Fibroblast of upper back skin (primary cell): Measurements from ENCODE around the gene DPF1.
"Not testable (repeated sequence)": the region's sequence is repeated elsewhere in the genome, so short reads cannot be mapped to it uniquely, and the experiment has no call there.

Source experiments
- DNase-seq: peaks from one replicate; pipeline ENCODE4 v3.0.0-alpha.2; 2013

DPF1 gene

DNA sequence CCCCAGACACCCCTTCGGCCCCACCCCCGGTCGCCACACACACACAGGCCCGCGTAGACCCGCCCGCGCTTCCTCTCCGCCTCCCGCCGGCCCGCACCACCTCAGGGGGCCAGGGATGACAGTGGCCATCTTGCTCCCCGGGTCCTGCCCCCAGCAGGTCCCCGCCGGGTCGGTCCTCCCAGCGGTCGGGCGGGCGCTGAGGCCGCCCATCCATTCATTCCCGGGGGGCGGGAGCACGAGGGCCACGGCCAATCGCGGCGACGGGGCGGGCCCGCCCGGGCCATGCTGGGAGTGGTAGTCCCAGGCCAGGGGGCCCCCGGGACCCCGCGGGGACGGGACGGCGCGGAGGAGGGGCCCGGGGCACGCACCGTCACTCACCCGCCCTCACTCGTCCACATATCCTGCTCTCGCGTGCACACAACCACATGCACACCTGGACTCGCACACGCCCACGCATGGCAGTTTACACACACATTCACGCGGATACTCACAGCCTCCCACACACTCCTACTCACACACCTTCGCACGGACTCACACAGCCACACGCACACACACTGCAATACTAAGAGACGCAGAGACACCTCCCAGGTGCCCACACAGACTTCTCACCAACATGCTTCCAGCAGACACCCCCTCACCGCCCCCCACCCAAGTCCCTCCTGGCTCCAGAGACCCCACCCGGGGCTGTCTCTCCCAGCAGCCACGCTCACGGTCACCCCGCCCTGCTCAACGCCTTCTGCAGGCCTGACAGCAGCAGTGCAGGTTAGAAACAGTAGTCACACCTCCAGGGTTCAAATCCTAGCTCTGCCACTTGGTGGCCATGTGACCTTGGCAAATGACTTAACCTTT lies at the start of gene DPF1:
TSS of gene DPF1 (minus strand) at position 209 of the 849 bp plus-strand sequence. CDS start at position 129, 80 bp downstream.
- peak; percentile 70 for DNase-seq

DNA sequence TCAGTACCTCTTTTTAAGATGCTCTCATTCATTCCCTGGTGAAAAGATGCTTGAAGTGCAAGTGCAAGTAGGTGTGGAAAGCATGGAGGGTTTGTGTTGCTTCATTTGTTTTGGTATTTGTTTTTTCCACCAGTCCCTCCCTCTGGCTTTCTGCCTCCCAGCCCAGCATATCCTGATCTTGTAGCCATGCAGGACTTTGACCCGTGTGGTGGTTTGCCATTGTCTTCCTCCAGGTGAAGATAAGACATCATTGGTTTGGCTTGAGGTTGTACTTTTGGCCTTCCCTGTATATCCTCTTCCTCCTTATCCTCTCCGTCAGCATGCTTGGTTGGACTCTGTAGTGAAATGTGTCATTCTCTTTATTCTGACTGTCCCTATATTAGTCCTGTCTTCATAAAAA lies 49.5 kb upstream of the DPF1 start:
- DNase-seq: no peak

DNA sequence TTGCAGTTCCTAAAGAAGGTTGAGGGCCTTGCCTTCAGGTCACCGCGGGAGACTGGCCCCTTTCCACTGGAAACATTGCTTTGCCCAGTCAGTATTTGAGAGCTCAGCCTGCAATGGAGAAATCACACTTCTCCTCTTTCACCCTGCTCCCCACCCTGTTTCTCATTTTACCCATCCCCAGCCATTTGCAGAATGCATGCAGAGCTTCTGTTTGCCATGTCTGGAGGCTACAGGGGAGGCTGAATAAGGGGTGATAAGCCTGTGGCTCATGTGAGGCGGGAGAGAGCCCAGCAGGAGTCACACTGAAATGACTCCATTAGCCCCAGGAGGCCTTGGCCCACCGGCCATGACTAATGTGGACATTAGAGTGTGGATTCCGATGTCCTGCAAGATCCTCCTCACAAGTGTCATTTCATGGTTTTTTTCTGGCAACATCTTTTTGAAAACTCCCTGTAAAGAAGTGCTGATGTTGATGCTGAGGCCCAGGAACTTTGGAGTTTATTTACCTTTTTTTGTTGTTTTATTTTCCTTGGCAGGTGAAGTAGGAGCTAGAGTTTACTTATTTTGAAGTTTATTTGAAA lies 46.7 kb upstream of the DPF1 start:
- peak; percentile 35 for DNase-seq

DNA sequence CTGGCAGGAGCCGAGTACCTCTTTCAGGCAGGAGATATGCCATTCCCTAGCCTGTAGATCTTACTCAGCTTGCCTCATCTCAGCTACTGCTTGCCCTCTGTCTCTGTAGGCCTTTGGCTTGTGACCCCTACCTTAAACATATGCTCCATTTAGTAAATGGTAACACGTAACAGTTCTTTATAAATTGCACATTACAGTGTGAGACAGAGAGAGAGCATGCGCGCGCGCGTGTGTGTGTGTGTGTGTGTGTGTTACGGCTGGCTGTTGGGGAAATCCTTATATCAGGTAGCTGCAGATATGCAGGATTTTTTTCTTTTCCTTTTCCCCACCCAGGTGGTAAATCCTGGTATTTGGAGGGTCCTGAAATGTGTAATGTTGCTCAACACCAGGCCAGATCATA lies 44.5 kb upstream of the DPF1 start:
- DNase-seq: no peak

DNA sequence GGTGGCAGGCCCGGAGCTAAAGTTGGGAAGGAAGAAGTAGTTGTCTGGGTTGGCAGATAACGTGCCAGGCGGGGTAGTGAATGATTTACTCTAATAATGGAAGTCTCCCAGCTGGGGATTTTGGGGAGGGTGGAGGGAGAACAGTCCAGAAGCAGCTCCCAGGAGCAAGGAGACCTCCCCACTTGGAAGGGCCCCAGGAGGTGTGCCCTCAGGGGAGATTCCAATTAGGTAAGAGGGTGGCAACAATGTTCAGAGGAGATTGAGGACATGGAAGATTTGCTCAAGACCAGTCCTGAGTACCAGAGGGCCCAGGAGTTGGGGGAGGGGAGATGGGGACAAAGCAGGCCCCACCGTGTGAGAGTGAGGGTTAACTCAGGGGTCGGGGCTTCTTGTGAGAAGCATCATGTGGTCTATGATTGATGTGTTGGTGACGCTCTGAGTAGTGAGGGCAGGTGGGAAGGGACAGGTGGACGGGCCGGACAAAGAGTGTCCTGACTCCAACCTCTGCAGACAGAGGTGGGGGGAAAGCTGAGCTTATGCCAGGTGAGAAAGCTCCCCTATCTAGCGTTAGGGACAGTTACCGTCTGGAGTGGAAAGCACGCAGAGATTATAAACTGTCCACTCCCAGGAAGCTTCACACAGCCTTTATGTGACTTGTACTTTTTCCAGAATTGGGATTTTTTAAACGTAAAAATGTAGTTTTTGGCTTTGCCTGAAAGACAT lies 43.9 kb upstream of the DPF1 start:
- no peak for DNase-seq

DNA sequence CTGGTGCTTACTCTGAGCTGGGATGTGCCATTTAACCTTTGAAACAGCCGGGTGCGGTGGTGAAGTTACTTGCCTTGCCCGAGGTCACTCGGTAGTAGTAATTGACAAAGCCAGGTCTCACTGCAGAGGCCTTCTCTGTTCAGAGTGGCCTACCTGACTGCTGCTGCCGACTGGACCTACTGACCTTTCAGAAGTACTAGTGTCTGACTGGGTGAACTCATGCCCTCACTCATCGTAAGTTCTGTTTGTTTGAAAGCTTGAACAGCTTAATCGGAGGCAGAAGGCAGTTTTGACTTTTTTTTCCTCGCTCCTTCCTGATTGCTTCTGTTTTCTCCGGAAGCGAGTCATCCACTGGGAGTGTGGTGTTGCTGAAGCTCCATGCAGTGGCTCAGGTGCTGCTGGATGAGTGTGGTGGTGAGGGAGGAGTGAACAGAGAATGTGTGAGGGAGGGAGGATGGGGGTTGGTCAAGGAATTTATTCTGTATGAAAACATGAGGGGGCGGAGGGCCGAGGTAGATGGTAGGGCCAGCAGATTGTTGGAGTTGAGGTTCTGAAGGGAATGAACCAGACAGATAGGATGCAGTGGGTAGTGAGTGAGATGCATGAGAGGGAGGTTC lies 43.1 kb upstream of the DPF1 start:
- DNase-seq: peak; percentile 46

DNA sequence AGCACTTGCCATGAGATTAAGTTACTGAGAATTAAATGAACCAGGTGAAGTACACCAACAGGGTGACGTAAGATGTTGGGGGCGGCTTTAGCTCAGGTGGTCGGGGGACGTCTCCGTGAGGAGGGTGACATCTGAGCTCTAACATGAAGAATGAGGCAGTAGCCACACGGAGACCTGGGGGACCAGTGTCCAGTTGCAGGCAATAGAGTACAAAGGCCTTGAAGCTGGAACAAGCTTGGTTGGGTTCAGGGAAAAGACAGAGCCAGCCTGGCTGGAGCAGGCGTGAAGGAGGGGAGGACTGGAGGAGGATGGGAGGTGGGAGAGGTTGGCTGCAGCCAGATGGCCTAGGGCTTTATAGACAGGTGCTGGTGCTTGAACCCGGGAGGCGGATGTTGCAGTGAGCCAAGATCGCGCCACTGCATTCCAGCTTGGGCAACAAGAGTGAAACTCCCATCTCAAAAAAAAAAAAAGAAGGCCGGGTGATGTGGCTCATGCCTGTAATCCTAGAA lies 42.0 kb upstream of the DPF1 start:
- DNase-seq: no peak

DNA sequence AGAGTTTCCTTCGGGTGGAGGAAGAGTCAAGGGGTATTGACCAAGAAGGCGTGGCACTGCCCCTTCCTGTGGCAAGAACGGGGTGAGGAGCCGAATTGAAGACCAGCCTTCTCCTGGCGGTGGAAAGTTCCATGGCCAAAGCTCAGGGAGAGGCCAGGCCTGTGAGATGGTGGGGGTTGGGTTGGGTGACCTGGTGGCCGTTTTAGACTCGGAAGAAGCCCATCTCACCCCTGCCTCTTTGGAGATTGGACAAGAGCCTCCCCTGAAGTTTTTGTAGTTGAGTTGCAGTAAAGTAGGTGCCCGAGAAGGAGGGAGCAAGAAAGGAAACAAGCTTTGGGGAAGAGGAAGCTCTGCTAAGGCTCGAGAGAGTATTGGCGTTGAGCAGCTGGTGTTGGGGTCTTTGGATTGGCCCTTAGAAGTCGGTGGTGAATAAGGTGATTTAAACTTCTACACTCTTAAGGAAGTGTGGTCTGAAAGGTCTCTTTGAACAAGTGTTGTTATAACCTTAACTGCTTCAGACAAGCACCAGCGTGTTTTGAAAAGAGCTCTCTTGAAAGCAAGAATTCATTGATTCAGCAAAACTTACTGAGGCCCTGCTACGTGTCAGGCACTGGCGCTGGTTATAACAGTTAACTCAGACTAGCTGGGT lies 41.3 kb upstream of the DPF1 start:
- no peak for DNase-seq

DNA sequence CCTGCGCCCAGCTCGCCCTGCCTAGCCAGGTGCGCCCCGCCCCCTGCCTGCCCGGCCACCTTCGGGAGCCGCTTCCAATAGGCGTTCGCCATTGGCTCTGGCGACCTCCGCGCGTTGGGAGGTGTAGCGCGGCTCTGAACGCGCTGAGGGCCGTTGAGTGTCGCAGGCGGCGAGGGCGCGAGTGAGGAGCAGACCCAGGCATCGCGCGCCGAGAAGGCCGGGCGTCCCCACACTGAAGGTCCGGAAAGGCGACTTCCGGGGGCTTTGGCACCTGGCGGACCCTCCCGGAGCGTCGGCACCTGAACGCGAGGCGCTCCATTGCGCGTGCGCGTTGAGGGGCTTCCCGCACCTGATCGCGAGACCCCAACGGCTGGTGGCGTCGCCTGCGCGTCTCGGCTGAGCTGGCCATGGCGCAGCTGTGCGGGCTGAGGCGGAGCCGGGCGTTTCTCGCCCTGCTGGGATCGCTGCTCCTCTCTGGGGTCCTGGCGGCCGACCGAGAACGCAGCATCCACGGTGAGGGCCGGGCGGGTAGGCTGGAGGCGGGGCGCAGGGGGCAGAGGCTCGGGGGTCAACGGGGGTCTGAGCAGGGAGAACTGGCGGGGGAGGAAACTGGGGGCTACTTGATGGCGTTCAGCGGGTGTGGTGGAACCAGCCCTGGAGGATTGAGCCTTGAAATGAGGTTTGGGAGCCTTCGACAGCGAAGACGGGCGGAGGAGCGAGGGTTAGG lies 40.6 kb upstream of the DPF1 start, which contains the start of gene SPINT2:
TSS of gene SPINT2 (plus strand) at position 88 of the 727 bp plus-strand sequence. CDS start at position 408, 320 bp downstream.
- DNase-seq: no peak

DNA sequence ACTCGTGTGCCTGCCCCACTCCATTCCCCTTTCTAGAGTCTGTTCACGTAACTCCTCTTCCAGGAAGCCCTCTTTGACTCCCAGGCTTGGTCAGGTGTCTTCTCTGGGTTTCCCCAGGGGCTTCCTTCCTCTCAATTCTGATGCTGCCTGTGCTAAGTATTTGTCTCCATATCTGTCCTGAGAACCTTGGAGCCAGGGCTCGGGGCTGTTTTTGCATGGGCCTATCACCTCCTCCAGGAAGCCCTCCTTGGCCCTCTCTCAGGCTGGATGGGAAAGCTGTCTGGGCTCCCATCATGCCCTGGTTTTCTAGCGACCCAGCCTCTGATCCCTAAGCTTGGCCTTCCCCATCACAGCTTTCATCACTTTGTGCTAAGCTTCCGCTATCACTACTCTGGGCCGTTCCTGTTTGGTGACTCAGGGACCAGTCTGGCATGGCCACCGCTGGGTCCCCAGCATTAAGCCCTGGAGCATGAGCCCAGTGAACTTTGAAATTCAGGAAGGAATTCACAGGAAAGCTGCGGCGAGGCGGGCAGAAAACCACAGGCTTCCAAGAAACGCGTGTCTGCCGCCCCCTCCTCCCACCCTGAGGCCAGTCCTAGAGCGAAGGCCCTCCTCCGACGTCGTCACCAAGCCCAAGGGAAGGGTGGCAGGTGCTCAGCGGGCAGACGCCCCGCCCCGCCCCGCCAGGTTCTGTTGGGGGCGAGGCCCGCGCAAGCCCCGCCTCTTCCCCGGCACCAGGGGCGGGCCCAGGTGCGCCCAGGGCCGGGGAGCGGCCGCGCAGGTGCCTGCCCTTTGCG lies 39.9 kb upstream of the DPF1 start:
- peak; percentile 82 for DNase-seq

DNA sequence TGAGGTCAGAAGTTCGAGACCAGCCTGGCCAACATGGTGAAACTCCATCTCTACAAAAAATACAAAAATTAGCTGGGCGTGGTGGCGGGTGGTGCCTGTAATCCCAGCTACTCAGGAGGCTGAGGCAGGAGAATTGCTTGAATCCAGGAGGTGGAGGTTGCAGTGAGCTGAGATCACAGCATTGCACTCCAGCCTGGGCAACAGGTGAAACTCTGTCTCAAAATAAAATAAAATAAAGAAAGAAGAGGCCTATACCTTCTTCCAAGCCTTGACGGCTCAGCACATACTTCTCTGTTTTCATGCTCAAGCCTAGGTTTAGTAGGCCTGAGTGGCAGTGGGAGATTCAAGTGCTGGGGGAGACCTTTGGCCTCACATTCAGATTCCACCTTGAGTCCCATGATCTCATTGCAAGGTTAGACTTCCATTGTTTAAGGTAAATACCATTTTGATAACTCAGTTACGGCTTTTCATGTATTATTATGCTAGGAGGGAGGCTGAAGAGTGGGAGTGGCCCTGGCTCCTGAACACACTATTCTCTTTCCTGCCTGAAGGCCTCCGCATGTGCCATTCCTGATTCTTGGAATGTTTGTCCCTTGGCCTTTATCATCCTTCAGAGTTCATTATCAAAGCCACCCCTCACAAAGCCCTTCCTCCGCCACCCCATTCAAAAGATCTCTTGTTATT lies 38.7 kb upstream of the DPF1 start:
- DNase-seq: no peak

DNA sequence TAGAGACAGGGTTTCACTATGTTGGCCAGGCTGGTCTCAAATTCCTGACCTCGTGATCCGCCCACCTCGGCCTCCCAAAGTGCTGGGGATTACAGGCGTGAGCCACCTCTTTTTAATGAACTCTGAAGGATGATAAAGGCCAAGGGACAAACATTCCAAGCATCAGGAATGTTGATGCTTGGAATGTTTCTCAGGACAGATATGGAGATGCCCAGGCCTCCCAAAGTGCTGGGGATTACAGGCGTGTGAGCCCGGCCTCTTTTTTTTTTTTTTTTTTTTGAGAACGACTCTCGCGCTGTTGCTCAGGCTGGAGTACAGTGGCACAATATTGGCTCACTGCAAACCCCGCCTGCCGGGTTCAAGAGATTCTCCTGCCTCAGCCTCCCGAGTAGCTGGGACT lies 37.9 kb upstream of the DPF1 start:
- not testable (repeated sequence) for DNase-seq

DNA sequence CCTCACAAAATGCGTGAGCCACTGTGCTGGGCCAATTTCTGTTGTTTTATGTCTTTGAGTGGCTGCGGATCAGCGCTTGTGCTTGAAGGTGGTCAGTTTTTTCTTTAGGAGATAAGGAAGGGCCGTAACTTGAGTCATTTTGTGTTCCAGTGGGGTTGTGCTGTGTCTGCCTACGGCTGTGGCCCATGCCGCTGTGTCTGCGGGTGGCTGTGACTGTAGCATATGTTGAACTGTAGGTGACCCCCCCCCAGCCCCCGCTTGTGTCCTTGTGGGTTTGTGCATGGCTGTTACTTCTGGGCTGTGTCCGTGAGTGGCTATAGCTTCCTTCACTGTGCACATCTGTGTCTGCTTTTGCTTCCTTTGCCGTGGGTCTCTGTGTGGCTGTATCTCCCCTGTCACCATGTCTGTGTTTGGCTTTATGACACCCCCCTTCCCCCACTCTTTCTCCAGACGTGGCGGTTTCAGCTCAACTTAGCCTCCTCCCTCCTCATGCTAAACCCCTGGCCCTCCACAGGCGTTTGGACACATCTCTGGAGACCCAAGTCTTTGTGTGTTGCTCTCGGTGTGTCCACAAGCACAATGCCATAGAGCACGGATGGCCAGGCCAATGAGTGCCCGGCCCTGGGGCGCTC lies 31.5 kb upstream of the DPF1 start:
- DNase-seq: no peak

DNA sequence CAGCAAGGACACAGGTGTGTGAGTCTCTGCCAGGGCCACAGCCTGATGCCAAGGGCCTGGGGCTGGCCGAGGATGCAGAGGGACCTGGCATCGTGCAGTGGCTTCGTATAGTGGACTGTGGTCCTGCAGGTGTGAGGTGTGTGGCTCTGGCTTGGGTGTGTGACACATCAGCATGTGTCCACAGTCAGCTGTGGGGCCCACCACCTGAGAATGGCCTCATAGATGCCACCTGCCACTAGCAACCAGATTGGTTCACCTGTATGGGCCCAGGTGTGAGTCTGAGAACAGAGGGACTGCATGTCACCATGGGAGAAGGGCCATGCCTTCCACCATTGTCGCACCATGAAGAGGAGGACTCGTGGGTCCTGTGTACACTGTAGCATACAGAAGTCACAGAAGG lies 29.8 kb upstream of the DPF1 start:
- DNase-seq: no peak

DNA sequence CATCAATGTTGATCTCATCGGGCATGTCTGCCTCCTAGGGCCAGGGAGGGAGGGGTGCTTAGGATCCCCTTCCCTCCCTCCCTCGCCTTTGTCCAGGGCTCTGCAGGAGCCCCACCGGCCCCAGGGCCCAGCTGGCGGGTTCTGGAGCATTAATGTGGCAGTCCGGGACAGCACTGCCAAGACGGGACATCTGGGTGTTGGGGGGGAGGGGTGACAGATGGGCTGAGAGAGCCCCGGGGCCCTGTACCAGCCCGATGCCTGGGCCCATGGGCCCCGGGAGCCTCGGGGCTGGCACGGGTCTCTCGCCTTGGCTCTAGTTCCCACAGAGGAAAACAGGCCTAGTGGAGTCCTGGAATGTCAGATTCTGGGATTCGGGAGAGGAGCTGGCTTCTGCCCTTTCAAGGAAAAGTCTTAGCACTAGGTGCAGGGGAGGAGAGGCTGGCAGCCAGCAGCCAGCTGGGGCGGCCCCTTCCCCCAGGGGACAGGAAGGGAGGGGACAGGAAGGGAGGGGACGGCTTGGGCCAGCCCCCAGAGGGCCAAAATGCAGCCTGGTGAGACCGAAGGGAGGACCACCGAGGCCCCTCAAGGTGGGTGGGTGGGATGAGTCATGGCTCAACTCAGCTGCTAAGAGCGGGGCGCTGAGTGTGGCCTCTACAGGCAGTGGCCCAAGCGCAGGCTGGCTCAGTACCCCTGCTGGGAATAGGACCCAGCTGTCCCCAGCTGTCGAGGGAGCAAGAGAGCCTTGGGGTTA lies 29.1 kb upstream of the DPF1 start:
- DNase-seq: no peak

DNA sequence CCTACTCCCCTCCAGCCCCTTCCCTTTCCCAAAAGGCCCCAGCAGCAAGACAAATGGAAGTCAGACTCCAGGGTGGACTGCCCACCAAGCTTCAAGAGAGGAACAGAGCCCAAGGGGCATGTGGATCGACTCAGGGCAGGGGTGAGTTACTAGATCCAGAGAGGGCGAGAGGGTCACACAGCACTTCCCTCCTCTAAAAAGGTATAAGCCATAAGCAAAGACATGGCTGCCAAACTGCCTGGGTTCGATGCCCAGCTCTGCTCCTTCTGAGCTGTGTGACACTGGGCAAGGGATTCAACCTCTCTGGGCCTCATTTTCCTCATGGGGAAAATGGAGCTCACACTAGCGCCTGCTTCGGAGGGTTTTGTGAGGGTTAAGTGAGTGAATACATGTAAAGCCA lies 28.4 kb upstream of the DPF1 start:
- DNase-seq: no peak

DNA sequence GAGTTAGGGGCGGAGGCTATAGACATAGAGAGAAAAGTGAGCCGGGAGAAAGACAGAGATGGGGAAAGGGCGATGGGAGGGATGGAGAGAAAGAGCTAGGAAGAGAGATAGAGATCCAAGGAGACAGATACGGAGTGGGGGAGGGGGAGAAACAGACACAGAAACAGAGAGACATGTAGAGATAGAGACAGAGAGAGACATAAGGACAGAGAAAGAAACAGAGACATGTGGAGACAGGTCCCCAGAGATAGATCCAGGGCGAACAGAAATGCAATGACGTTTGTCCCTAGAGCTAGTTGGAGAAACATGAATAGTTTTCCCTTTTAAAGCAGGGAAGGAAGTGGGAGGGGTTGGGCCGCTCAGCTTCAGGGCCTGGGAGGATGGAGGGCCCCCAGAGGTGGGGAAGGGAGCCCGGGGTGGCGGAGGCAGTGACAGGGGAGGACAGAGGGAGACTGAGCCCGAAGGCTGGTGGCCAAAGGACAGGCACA lies 27.6 kb upstream of the DPF1 start:
- peak; percentile 26 for DNase-seq

DNA sequence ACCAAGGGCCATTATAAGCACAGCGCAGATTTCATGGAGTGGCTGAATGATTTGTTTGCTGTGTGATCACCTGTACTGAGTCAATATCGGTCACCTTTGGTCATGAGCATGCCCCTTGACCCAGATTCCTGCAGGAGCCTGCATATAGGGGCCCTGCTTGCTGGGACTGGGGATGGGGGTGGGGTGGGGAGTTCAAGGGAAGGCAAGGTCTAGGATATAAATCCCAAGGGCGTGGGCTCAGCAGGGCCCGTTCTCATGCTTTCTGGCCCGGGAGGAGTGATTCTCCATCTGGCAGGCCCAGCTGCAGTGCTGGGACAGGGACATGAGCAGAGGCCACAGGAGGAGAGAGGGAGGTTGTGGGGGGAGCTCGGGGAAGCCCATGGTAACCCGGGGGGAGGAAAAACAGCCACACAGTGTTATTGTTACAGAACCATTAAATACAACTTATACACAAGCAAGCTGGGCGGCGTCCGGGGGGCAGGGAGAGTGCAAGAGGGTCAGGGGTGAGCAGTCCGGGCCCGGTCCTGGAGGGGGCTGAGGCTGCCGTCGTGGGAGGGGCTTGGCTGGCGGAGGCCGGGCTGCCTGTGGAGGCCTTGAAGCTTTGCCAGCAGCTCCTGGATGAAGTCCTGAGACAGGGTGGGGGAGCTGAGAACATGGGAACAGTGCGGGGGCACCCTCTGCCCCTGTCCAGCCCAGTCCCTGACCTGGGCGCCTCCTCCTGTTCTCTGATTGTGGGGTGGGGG lies 27.0 kb upstream of the DPF1 start:
- peak; percentile 36 for DNase-seq
